ENCODE measurements around the gene LRCH4.

- TF ChIP-seq POLR2A (IDR thresholded peaks at IDR 0.05) (no peak), CTCF (IDR thresholded peaks at IDR 0.05) (no peak), POLR2AphosphoS5 (IDR thresholded peaks at IDR 0.05) (no peak), EP300 (IDR thresholded peaks at IDR 0.05) (no peak)
Measured at GRCh38 chr7:100609958-100610357, 24.0 kb upstream of the LRCH4 start.
